ENCODE measurements around the gene ITGA5. TPM values are rescaled to one million over a fixed set of nuclear protein-coding genes. Genes with fewer than 3 reads are reported as not detected.

Gene ITGA5
- total RNA-seq, 1 donor from 2014 or later: 20.1 TPM

- H3K27me3 Mint-ChIP-seq (ENCODE audit: low read depth): peaks cover 5% of the 10 kb centered on the region
- H3K9me3 Mint-ChIP-seq: no peaks in the 10 kb centered on the region
- no peak for TF ChIP-seq CTCF (conservative IDR thresholded peaks at IDR 0.05)
- peaks cover 32% of the 10 kb centered on the region for H3K4me1 Mint-ChIP-seq
- no peak for DNase-seq (ENCODE audit: low read depth, low spot score)
- H3K36me3 Mint-ChIP-seq (ENCODE audit: low read depth): no peaks in the 10 kb centered on the region
- no peak overlapping the region for H3K27ac Mint-ChIP-seq (ENCODE audit: unreplicated experiment)
- peak overlapping the region; percentile 56 for H3K4me3 Mint-ChIP-seq
Measured at GRCh38 chr12:54371328-54372112, 47.5 kb downstream of the ITGA5 start.

GRCh38 chr12:54370171-54370730 lies 48.8 kb downstream of the ITGA5 start:
- DNase-seq (ENCODE audit: low read depth, low spot score): peak; percentile 87
- no peaks in the 10 kb centered on the region for H3K9me3 Mint-ChIP-seq
- H3K36me3 Mint-ChIP-seq (ENCODE audit: low read depth): no peaks in the 10 kb centered on the region
- H3K4me1 Mint-ChIP-seq: peaks cover 32% of the 10 kb centered on the region
- H3K4me3 Mint-ChIP-seq: peak overlapping the region; percentile 62
- no peak overlapping the region for H3K27ac Mint-ChIP-seq (ENCODE audit: unreplicated experiment)
- TF ChIP-seq CTCF (conservative IDR thresholded peaks at IDR 0.05): peak; percentile 93
- H3K27me3 Mint-ChIP-seq (ENCODE audit: low read depth): peaks cover 5% of the 10 kb centered on the region

- no peak overlapping the region for H3K4me3 Mint-ChIP-seq
- peaks cover 32% of the 10 kb centered on the region for H3K4me1 Mint-ChIP-seq
- no peaks in the 10 kb centered on the region for H3K9me3 Mint-ChIP-seq
- TF ChIP-seq CTCF (conservative IDR thresholded peaks at IDR 0.05): no peak
- no peak overlapping the region for H3K27ac Mint-ChIP-seq (ENCODE audit: unreplicated experiment)
- H3K36me3 Mint-ChIP-seq (ENCODE audit: low read depth): no peaks in the 10 kb centered on the region
- peaks cover 5% of the 10 kb centered on the region for H3K27me3 Mint-ChIP-seq (ENCODE audit: low read depth)
- no peak for DNase-seq (ENCODE audit: low read depth, low spot score)
Measured at GRCh38 chr12:54369597-54370131, 49.4 kb downstream of the ITGA5 start.

- DNase-seq (ENCODE audit: low read depth, low spot score): peak; percentile 96
- Mint-ChIP-seq H3K27me3 (ENCODE audit: low read depth) (peaks cover 5% of the 10 kb centered on the region), H3K36me3 (ENCODE audit: low read depth) (no peaks in the 10 kb centered on the region), H3K9me3 (no peaks in the 10 kb centered on the region), H3K27ac (ENCODE audit: unreplicated experiment) (no peak overlapping the region), H3K4me1 (peaks cover 32% of the 10 kb centered on the region), H3K4me3 (peak overlapping the region; percentile 72)
- peak; percentile 85 for TF ChIP-seq CTCF (conservative IDR thresholded peaks at IDR 0.05)
Measured at GRCh38 chr12:54368709-54369596, 50.1 kb downstream of the ITGA5 start.

GRCh38 chr12:54368025-54368708 lies 50.9 kb downstream of the ITGA5 start:
- H3K27ac Mint-ChIP-seq (ENCODE audit: unreplicated experiment): no peak overlapping the region
- no peak for TF ChIP-seq CTCF (conservative IDR thresholded peaks at IDR 0.05)
- H3K4me3 Mint-ChIP-seq: peak overlapping the region; percentile 72
- peaks cover 5% of the 10 kb centered on the region for H3K27me3 Mint-ChIP-seq (ENCODE audit: low read depth)
- no peak for DNase-seq (ENCODE audit: low read depth, low spot score)
- H3K9me3 Mint-ChIP-seq: no peaks in the 10 kb centered on the region
- no peaks in the 10 kb centered on the region for H3K36me3 Mint-ChIP-seq (ENCODE audit: low read depth)
- H3K4me1 Mint-ChIP-seq: peaks cover 27% of the 10 kb centered on the region
